Panc1 (cell line): ENCODE results near the gene KCNMA1. TPM values are rescaled to one million over a fixed set of nuclear protein-coding genes. Genes with fewer than 3 reads are reported as not detected.
A peak's percentile ranks its signal among the peaks of the same experiment; 100 is the strongest.

Experiments
- ATAC-seq: fragments of 200-7000 bp; cut with Tn5 transposase; 2 replicates; pipeline ENCODE4 v1.9.1; 2020; ENCODE audit warnings: mild to moderate bottlenecking, moderate library complexity
- BruUV-seq: library from RNA; stranded (reverse); fragments of 400-500 nt; replicated peaks from 2 replicates; lab custom pipeline; 2021; lab: Mats Ljungman, UMichigan
- CTCF ChIA-PET: fragments of 300-600 bp; sonication (Branson Sonifier 250); formaldehyde crosslinking; loops from one replicate; lab custom pipeline; 2022; ENCODE audit warnings: antibody characterized with exemption; lab: Charles Lee
- POLR2A ChIA-PET: fragments of 300-600 bp; sonication (Branson Sonifier 250); formaldehyde crosslinking; loops from one replicate; lab custom pipeline; 2022; ENCODE audit warnings: antibody characterized with exemption; lab: Charles Lee
- DNase-seq: peaks from one replicate; pipeline ENCODE4 v3.0.0-alpha.2; 2010; ENCODE audit warnings: low read depth, low spot score
- H3K27ac ChIP-seq: 2 replicates; pipeline ENCODE4 v1.5.1; 2011; ENCODE audit warnings: mild to moderate bottlenecking, low read length, inconsistent platforms
- H3K27me3 ChIP-seq: fragments of 200-500 bp; sonication (Bioruptor generic); 2 replicates; pipeline ENCODE4 v1.6.0; 2014; ENCODE audit warnings: low read length, inconsistent platforms; ENCODE audit not compliant: control insufficient read depth, insufficient read depth
- H3K36me3 ChIP-seq: fragments of 200-500 bp; sonication (Bioruptor generic); 2 replicates; pipeline ENCODE4 v1.5.1; 2014; ENCODE audit warnings: inconsistent platforms, mild to moderate bottlenecking, low read length, moderate library complexity; ENCODE audit not compliant: control insufficient read depth, insufficient read depth
- H3K4me1 ChIP-seq: 2 replicates; pipeline ENCODE4 v1.5.1; 2011; ENCODE audit warnings: inconsistent platforms, mild to moderate bottlenecking, low read length, moderate library complexity; ENCODE audit not compliant: control insufficient read depth, insufficient read depth
- H3K4me3 ChIP-seq, 2 experiments: 2 replicates each; pipeline ENCODE4 v1.5.1; 2011 to 2012; ENCODE audit warnings: low read depth in 2 of 2, low read length in 2 of 2, mild to moderate bottlenecking in 2 of 2, inconsistent platforms in 1 of 2, moderate library complexity in 1 of 2
- H3K9me3 ChIP-seq: fragments of 200-500 bp; sonication (Bioruptor generic); 2 replicates; pipeline ENCODE4 v1.5.1; 2014; ENCODE audit warnings: low read depth, mild to moderate bottlenecking, inconsistent platforms, low read length, moderate library complexity; ENCODE audit not compliant: control insufficient read depth, insufficient read depth
- POLR2AphosphoS5 ChIP-seq: IDR thresholded peaks from 2 replicates; pipeline ENCODE4 v1.6.1; 2012; ENCODE audit warnings: mild to moderate bottlenecking, low read depth, low read length, moderate library complexity
- SIN3A ChIP-seq: IDR thresholded peaks from 2 replicates; pipeline ENCODE4 v1.6.1; 2012; ENCODE audit warnings: low read depth, mild to moderate bottlenecking, low read length, moderate library complexity, borderline replicate concordance; ENCODE audit not compliant: insufficient read depth
- TCF7L2 ChIP-seq: IDR thresholded peaks from 2 replicates; pipeline ENCODE4 v1.6.1; 2011; ENCODE audit warnings: mild to moderate bottlenecking, low read depth, low read length, inconsistent platforms
- in situ Hi-C: cut with HindIII; loops from 2 replicates; pipeline ENCODE4 v1.10.0; 2016; ENCODE audit warnings: low sequenced_read_pairs, low pct_unique_long_range_greater_than_20kb
- intact Hi-C: fragments of 100-400 bp; cut with micrococcal nuclease; formaldehyde crosslinking; loops from one replicate; pipeline ENCODE4 v1.10.0; 2022; ENCODE audit not compliant: unreplicated experiment
- total RNA-seq: library from RNA; stranded (reverse); gene quantifications from one replicate; pipeline ENCODE4 v1.2.1, GENCODE V29; 2021; ENCODE audit not compliant: unreplicated experiment
- TF ChIP-seq, protein P1 (sequence below), 2 experiments: IDR thresholded peaks; 2 replicates each; pipeline ENCODE4 v1.6.1; 2011 to 2012; ENCODE audit warnings: low read depth in 2 of 2, control low read depth in 1 of 2, low read length in 1 of 2, mild to moderate bottlenecking in 1 of 2, moderate library complexity in 1 of 2; ENCODE audit not compliant: insufficient read depth in 1 of 2
- TF ChIP-seq, protein P2 (sequence below): fragments of 450-650 bp; IDR thresholded peaks from 2 replicates; pipeline ENCODE4 v1.5.1; 2017; ENCODE audit warnings: mild to moderate bottlenecking

Gene KCNMA1
- total RNA-seq, 1 experiment from 2014 or later, result 91.9 TPM

DNA sequence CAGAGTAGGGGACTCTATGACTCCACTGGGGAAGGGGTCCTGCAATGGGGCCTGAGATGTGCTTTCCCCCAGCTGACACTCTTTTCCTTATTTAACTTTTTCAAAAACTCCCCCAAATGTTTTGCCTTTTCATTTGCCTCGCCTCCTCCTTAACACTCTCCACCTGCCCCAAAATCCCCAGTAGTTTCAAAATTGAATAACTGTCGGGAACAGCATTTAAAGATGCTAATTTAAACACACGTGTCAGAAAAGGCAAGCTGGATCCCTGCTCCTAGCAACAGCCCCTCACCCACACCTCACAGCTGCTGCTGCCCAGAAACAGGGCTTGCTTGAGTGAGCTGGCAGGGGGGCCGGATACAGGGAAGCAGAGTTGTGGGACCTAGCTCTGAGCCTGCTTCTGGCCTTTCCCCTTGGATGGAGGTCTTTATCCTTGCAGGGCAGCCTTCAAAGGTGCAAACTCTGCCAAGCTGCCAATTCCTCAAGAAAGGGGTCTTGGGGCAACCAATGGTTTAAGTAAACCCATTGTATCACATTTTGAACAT, 115.3 kb downstream of the KCNMA1 start:
- BruUV-seq, result no TSS peak
- intact Hi-C loops, result no loop called here
- H3K4me3 ChIP-seq, result no peak overlapping the region
- H3K4me1 ChIP-seq, result peaks cover 51% of the 10 kb centered on the region
- no peak for DNase-seq
- in situ Hi-C loops, result no loop called here
- H3K27ac ChIP-seq, result peak overlapping the region; percentile 19; the same call in 1 of the 2 replicates
- no peak for TF ChIP-seq SIN3A
- no peak for TF ChIP-seq TCF7L2
- TF ChIP-seq, protein P1, sequence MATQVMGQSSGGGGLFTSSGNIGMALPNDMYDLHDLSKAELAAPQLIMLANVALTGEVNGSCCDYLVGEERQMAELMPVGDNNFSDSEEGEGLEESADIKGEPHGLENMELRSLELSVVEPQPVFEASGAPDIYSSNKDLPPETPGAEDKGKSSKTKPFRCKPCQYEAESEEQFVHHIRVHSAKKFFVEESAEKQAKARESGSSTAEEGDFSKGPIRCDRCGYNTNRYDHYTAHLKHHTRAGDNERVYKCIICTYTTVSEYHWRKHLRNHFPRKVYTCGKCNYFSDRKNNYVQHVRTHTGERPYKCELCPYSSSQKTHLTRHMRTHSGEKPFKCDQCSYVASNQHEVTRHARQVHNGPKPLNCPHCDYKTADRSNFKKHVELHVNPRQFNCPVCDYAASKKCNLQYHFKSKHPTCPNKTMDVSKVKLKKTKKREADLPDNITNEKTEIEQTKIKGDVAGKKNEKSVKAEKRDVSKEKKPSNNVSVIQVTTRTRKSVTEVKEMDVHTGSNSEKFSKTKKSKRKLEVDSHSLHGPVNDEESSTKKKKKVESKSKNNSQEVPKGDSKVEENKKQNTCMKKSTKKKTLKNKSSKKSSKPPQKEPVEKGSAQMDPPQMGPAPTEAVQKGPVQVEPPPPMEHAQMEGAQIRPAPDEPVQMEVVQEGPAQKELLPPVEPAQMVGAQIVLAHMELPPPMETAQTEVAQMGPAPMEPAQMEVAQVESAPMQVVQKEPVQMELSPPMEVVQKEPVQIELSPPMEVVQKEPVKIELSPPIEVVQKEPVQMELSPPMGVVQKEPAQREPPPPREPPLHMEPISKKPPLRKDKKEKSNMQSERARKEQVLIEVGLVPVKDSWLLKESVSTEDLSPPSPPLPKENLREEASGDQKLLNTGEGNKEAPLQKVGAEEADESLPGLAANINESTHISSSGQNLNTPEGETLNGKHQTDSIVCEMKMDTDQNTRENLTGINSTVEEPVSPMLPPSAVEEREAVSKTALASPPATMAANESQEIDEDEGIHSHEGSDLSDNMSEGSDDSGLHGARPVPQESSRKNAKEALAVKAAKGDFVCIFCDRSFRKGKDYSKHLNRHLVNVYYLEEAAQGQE (IDR thresholded peaks at IDR 0.05; ENCODE audit: insufficient read depth in 1 of 2, low read depth in 2 of 2, low read length in 1 of 2), result no peak
- TF ChIP-seq POLR2AphosphoS5, result no peak
- TF ChIP-seq, protein P2, sequence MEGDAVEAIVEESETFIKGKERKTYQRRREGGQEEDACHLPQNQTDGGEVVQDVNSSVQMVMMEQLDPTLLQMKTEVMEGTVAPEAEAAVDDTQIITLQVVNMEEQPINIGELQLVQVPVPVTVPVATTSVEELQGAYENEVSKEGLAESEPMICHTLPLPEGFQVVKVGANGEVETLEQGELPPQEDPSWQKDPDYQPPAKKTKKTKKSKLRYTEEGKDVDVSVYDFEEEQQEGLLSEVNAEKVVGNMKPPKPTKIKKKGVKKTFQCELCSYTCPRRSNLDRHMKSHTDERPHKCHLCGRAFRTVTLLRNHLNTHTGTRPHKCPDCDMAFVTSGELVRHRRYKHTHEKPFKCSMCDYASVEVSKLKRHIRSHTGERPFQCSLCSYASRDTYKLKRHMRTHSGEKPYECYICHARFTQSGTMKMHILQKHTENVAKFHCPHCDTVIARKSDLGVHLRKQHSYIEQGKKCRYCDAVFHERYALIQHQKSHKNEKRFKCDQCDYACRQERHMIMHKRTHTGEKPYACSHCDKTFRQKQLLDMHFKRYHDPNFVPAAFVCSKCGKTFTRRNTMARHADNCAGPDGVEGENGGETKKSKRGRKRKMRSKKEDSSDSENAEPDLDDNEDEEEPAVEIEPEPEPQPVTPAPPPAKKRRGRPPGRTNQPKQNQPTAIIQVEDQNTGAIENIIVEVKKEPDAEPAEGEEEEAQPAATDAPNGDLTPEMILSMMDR, result no peak
- ChIA-PET CTCF (no interaction called here), POLR2A (interaction anchor here (0.8 kb wide), 1 partner anchor 9 kb away, joined by 3 read pairs; no protein-coding TSS in a partner anchor)
- H3K9me3 ChIP-seq, result no peaks in the 10 kb centered on the region
- no peaks in the 10 kb centered on the region for H3K36me3 ChIP-seq
- no peaks in the 10 kb centered on the region for H3K27me3 ChIP-seq
- no peak for ATAC-seq

DNA sequence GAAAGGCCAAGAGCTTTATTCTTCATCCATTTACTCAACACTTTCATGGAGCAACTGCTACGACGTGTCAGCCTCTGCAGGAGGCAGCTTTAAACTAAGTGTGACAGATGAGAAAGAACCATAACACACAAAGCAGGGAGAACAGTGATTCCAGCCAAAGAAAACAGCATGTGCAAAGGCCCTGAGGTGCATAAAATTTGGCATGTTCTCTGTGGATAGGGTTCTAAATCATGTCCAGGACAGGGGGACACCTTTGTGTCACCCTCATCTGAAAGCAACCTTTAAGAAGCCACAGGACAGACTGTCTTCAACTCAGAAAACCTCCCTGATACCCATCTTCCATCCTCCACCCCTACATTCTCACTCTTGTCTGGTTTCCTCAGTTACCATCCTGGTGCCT, 116.6 kb downstream of the KCNMA1 start:
- in situ Hi-C loops (no loop called here), intact Hi-C loops (no loop called here)
- Histone ChIP-seq H3K9me3 (no peaks in the 10 kb centered on the region), H3K4me3 (no peak overlapping the region), H3K27me3 (no peaks in the 10 kb centered on the region), H3K27ac (no peak overlapping the region), H3K36me3 (no peaks in the 10 kb centered on the region), H3K4me1 (peaks cover 51% of the 10 kb centered on the region)
- TF ChIP-seq SIN3A (no peak), TCF7L2 (no peak), POLR2AphosphoS5 (no peak)
- TF ChIP-seq, protein P2, result no peak
- TF ChIP-seq, protein P1 (IDR thresholded peaks at IDR 0.05; ENCODE audit: insufficient read depth in 1 of 2, low read depth in 2 of 2, low read length in 1 of 2), result no peak
- ATAC-seq (no peak), DNase-seq (no peak)
- ChIA-PET POLR2A (no interaction called here), CTCF (no interaction called here)
- BruUV-seq, result no TSS peak
